HepG2 (cell line): ENCODE results near the gene VEZT. TPM values are rescaled to one million over a fixed set of nuclear protein-coding genes. Genes with fewer than 3 reads are reported as not detected.

Experiments
- ATAC-seq: fragments of 200-7000 bp; cut with Tn5 transposase; 3 replicates; pipeline ENCODE4 v1.9.1; 2020; ENCODE audit warnings: mild to moderate bottlenecking, moderate library complexity
- BruUV-seq: library from RNA; stranded (reverse); fragments of 400-500 nt; replicated peaks from 2 replicates; lab custom pipeline; 2021; lab: Mats Ljungman, UMichigan
- CTCF ChIA-PET: fragments of 300-600 bp; formaldehyde crosslinking; extraction: SDS; loops from one replicate; lab custom pipeline; 2021; ENCODE audit warnings: low total read pairs, inconsistent platforms, low intra/inter-chr PET ratio; lab: Yijun Ruan, JAX
- POLR2A ChIA-PET: fragments of 350-600 bp; sonication (Branson Sonifier 250); formaldehyde crosslinking; loops from one replicate; lab custom pipeline; 2020; ENCODE audit warnings: antibody characterized with exemption, inconsistent platforms; lab: Yijun Ruan, JAX
- DNase-seq: peaks from one replicate; pipeline ENCODE4 v3.0.0-alpha.2; 2015; ENCODE audit warnings: low spot score
- FAIRE-seq: peaks from 3 replicates; lab custom pipeline; 2011; peaks lifted over from hg19 to GRCh38; lab: Jason Lieb, UNC
- H2AFZ ChIP-seq: one replicate; pipeline ENCODE4 v1.6.1; 2011; ENCODE audit warnings: low read length, inconsistent platforms
- H3K27ac ChIP-seq: fragments of 300-600 bp; 3 replicates; pipeline ENCODE4 v1.8.0; 2011; ENCODE audit warnings: mixed run types, mild to moderate bottlenecking, mixed read lengths, low read length, inconsistent platforms; ENCODE audit not compliant: insufficient read depth; ENCODE audit errors: extremely low read length
- H3K27me3 ChIP-seq, 2 experiments: fragments of 200-600 bp in 1 of 2; 2 replicates in 1 of 2; 3 replicates in 1 of 2; pipeline versions ENCODE4 v1.6.0 to v1.8.0; 2011; ENCODE audit warnings: low read length in 2 of 2, mild to moderate bottlenecking in 2 of 2, moderate library complexity in 2 of 2, inconsistent platforms in 1 of 2; ENCODE audit not compliant: insufficient read depth in 2 of 2, control insufficient read depth in 1 of 2
- H3K36me3 ChIP-seq, 2 experiments: fragments of 200-600 bp in 1 of 2; replicated peaks in 1 of 2; 2 replicates in 1 of 2; 3 replicates in 1 of 2; pipeline versions ENCODE4 v1.5.1 to v1.8.0; 2011; ENCODE audit warnings: low read length in 2 of 2, inconsistent platforms in 1 of 2; ENCODE audit not compliant: insufficient read depth in 2 of 2, control insufficient read depth in 1 of 2
- H3K4me1 ChIP-seq: 2 replicates; pipeline ENCODE4 v1.5.1; 2012; ENCODE audit warnings: low read length, inconsistent platforms; ENCODE audit not compliant: insufficient read depth
- H3K4me2 ChIP-seq: 2 replicates; pipeline ENCODE4 v1.6.0; 2011; ENCODE audit warnings: low read depth, low read length, inconsistent platforms
- H3K4me3 ChIP-seq, 3 experiments: fragments of 200-600 bp in 1 of 3; sonication (generic), shearing (Covaris generic) in 1 of 3; replicated peaks in 1 of 3; 2 replicates each; pipeline ENCODE4 v1.5.1; 2011 to 2016; ENCODE audit warnings: low read length in 3 of 3, inconsistent platforms in 2 of 3, low read depth in 2 of 3, mild to moderate bottlenecking in 2 of 3, control low read depth in 1 of 3, mixed read lengths in 1 of 3; ENCODE audit not compliant: insufficient read depth in 1 of 3
- H3K79me2 ChIP-seq: one replicate; pipeline ENCODE4 v1.6.1; 2011; ENCODE audit warnings: low read length, inconsistent platforms; ENCODE audit not compliant: insufficient read depth
- H3K9ac ChIP-seq: 2 replicates; pipeline ENCODE4 v1.6.0; 2011; ENCODE audit warnings: mild to moderate bottlenecking, low read depth, low read length, inconsistent platforms; ENCODE audit not compliant: insufficient read depth
- H3K9me3 ChIP-seq: 2 replicates; pipeline ENCODE4 v1.5.1; 2012; ENCODE audit warnings: mild to moderate bottlenecking, low read length
- H4K20me1 ChIP-seq: 2 replicates; pipeline ENCODE4 v1.6.0; 2011; ENCODE audit warnings: inconsistent platforms, mild to moderate bottlenecking, low read length, moderate library complexity; ENCODE audit not compliant: insufficient read depth
- FLYWCH1 ChIP-seq: sonication (generic); formaldehyde crosslinking; IDR thresholded peaks from 2 replicates; pipeline ENCODE4 v1.8.1; 2023; ENCODE audit warnings: mild to moderate bottlenecking, missing genetic modification reagents
- GATAD2A ChIP-seq: IDR thresholded peaks from 2 replicates; pipeline ENCODE4 v1.6.1; 2016
- HCFC1 ChIP-seq: fragments of 150-350 bp; IDR thresholded peaks from 2 replicates; pipeline ENCODE4 v1.6.1; 2014; ENCODE audit warnings: low read depth, low read length
- HOXA7 ChIP-seq: sonication (generic); formaldehyde crosslinking; IDR thresholded peaks from 2 replicates; pipeline ENCODE4 v1.8.1; 2022; ENCODE audit warnings: mild to moderate bottlenecking, missing genetic modification reagents, moderate library complexity
- PTBP1 ChIP-seq: fragments of 200-400 bp; formaldehyde crosslinking; IDR thresholded peaks from 2 replicates; pipeline ENCODE4 v1.6.1; 2018; ENCODE audit warnings: low read length, low read depth; ENCODE audit not compliant: poor library complexity, severe bottlenecking
- ZFP62 ChIP-seq: sonication (generic); formaldehyde crosslinking; IDR thresholded peaks from 2 replicates; pipeline ENCODE4 v1.4.0; 2020; ENCODE audit warnings: missing genetic modification reagents
- ZNF33A ChIP-seq: sonication (generic); formaldehyde crosslinking; IDR thresholded peaks from 2 replicates; pipeline ENCODE4 v1.5.1; 2020; ENCODE audit warnings: missing genetic modification reagents, mild to moderate bottlenecking, moderate library complexity, borderline replicate concordance
- WGBS: methylation state at CpG from one replicate; pipeline ENCODE4 v1.1.6; 2017; ENCODE audit warnings: low lambda C conversion rate; 5-methylcytosine and 5-hydroxymethylcytosine counted together
- in situ Hi-C: cut with HindIII; loops from 2 replicates; pipeline ENCODE4 v1.10.0; 2017; ENCODE audit warnings: low pct_unique_long_range_greater_than_20kb; ENCODE audit not compliant: extremely low pct_ligation_motif_present
- intact Hi-C: fragments of 100-400 bp; cut with micrococcal nuclease; formaldehyde crosslinking; loops from one replicate; pipeline ENCODE4 v1.10.0; 2022; ENCODE audit not compliant: unreplicated experiment
- polyA plus RNA-seq, 8 experiments: library from polyadenylated mRNA; depleted of rRNA in 3 of 8; stranded (reverse) in 7 of 8; unstranded in 1 of 8; fragments of >200 nt; fragmentation: Illumina TruSeq in 4 of 8; extraction: Trizol in 4 of 8; gene quantifications; 2 replicates each; pipeline versions ENCODE4 v1.2.1 to v1.2.3, GENCODE V29; 2011 to 2016; ENCODE audit warnings: low read depth in 4 of 8, missing spikeins in 1 of 8, mixed read lengths in 1 of 8; ENCODE audit not compliant: insufficient read depth in 1 of 8
- total RNA-seq, 5 experiments: library from RNA; depleted of rRNA; stranded (reverse); fragments of >200 nt; fragmentation: Illumina TruSeq; extraction: Trizol; gene quantifications; 2 replicates each; pipeline ENCODE4 v1.2.3, GENCODE V29; 2016; ENCODE audit warnings: low read depth in 1 of 5
- TF ChIP-seq, protein P1 (sequence below): sonication (generic); formaldehyde crosslinking; IDR thresholded peaks from one replicate; pipeline ENCODE4 v1.5.1; 2020; ENCODE audit warnings: mild to moderate bottlenecking, missing genetic modification reagents; ENCODE audit errors: not compliant biosample characterization

The VEZT gene
- total and polyA plus RNA-seq, 2 of the 13 experiments (the other 11 are each of a cell fraction or from before 2014, with no cell fraction given): 35.5 to 51.6 TPM

DNA sequence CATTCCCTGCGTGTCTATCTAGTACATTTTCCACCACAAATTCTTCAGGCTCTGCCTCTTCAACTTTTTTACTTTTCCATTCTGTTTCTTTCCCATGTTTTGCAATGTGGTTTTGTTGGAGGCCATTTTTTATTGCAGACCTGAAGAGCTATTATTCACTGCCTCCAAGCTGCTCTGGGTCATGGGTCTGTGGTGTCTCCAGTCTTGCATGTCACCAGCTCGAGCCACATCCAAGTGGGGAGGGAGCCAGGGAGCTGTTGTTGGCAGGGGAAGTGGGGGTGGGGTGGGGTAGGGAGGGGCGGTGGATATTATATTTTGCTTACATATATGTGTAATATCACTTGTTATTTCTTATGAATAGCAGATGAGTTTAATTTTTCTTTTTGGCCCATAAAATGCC, 69.1 kb downstream of the VEZT start:
- ATAC-seq (no peak), DNase-seq (no peak), FAIRE-seq (no peak)
- intact Hi-C loops (no loop called here), in situ Hi-C loops (no loop called here)
- ChIA-PET CTCF (no interaction called here), POLR2A (no interaction called here)
- Histone ChIP-seq H4K20me1 (no peaks in the 10 kb centered on the region), H3K9me3 (no peaks in the 10 kb centered on the region), H3K27ac (no peak overlapping the region), H3K9ac (no peak overlapping the region), H2AFZ (no peak overlapping the region), H3K36me3 (peaks cover 5 to 23% of the 10 kb centered on the region in 2 experiments), H3K79me2 (no peaks in the 10 kb centered on the region), H3K27me3 (no peaks in the 10 kb centered on the region), H3K4me1 (no peaks in the 10 kb centered on the region), H3K4me2 (no peak overlapping the region), H3K4me3 (no peak overlapping the region)
- BruUV-seq: no TSS peak
- TF ChIP-seq GATAD2A (CRISPR knock-in tag) (no peak), HOXA7 (no peak), ZNF33A (no peak), FLYWCH1 (CRISPR knock-in tag) (no peak), HCFC1 (no peak), PTBP1 (no peak), ZFP62 (CRISPR knock-in tag) (no peak)
- TF ChIP-seq, protein P1, sequence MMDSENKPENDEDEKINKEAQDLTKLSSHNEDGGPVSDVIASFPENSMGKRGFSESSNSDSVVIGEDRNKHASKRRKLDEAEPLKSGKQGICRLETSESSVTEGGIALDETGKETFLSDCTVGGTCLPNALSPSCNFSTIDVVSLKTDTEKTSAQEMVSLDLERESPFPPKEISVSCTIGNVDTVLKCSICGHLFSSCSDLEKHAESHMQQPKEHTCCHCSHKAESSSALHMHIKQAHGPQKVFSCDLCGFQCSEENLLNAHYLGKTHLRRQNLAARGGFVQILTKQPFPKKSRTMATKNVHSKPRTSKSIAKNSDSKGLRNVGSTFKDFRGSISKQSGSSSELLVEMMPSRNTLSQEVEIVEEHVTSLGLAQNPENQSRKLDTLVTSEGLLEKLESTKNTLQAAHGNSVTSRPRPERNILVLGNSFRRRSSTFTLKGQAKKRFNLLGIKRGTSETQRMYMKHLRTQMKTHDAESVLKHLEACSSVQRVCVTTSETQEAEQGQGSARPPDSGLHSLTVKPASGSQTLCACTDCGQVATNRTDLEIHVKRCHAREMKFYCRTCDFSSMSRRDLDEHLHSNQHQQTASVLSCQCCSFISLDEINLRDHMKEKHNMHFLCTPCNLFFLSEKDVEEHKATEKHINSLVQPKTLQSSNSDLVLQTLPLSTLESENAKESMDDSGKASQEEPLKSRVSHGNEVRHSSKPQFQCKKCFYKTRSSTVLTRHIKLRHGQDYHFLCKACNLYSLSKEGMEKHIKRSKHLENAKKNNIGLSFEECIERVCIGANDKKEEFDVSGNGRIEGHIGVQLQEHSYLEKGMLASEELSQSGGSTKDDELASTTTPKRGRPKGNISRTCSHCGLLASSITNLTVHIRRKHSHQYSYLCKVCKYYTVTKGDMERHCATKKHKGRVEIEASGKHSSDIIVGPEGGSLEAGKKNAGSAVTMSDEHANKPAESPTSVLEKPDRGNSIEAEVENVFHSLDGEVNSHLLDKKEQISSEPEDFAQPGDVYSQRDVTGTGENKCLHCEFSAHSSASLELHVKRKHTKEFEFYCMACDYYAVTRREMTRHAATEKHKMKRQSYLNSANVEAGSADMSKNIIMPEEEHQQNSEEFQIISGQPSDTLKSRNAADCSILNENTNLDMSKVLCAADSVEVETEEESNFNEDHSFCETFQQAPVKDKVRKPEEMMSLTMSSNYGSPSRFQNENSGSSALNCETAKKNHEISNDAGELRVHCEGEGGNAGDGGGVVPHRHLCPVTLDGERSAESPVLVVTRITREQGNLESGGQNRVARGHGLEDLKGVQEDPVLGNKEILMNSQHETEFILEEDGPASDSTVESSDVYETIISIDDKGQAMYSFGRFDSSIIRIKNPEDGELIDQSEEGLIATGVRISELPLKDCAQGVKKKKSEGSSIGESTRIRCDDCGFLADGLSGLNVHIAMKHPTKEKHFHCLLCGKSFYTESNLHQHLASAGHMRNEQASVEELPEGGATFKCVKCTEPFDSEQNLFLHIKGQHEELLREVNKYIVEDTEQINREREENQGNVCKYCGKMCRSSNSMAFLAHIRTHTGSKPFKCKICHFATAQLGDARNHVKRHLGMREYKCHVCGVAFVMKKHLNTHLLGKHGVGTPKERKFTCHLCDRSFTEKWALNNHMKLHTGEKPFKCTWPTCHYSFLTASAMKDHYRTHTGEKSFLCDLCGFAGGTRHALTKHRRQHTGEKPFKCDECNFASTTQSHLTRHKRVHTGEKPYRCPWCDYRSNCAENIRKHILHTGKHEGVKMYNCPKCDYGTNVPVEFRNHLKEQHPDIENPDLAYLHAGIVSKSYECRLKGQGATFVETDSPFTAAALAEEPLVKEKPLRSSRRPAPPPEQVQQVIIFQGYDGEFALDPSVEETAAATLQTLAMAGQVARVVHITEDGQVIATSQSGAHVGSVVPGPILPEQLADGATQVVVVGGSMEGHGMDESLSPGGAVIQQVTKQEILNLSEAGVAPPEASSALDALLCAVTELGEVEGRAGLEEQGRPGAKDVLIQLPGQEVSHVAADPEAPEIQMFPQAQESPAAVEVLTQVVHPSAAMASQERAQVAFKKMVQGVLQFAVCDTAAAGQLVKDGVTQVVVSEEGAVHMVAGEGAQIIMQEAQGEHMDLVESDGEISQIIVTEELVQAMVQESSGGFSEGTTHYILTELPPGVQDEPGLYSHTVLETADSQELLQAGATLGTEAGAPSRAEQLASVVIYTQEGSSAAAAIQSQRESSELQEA (CRISPR knock-in tag): no peak
- 98% methylated on average over 3 of the region's 3 CpGs for WGBS
